Activated naive CD8-positive, alpha-beta T cell treated with anti-CD3 and anti-CD28 coated beads, Interleukin-2, amount 50 U/mL, for 16 hours (primary cell): ENCODE measurements around the gene TEX19.
A peak's percentile ranks its signal among the peaks of the same experiment; 100 is the strongest.

Experiments used
- DNase-seq: peaks from one replicate; pipeline ENCODE4 v3.0.0-alpha.2; 2020; ENCODE audit warnings: low read depth, low spot score

TEX19 gene

GRCh38 chr17:82358465-82359350, at the start of gene TEX19:
TEX19 (plus strand) TSS chr17:82359247; CDS start chr17:82362151, 2,904 bp downstream.
- DNase-seq, result no peak

- DNase-seq, result no peak
Observed at GRCh38 chr17:82309656-82310570, 49.1 kb upstream of the TEX19 start.

- DNase-seq, result no peak
Observed at GRCh38 chr17:82310877-82311276, 48.2 kb upstream of the TEX19 start.

- no peak for DNase-seq
Observed at GRCh38 chr17:82311971-82312370, 47.1 kb upstream of the TEX19 start.

GRCh38 chr17:82313195-82314011, 45.6 kb upstream of the TEX19 start:
- DNase-seq, result no peak

- no peak for DNase-seq
Observed at GRCh38 chr17:82314012-82314726, 44.9 kb upstream of the TEX19 start.

- no peak for DNase-seq
Observed at GRCh38 chr17:82314727-82315605, 44.1 kb upstream of the TEX19 start.

- DNase-seq, result peak; percentile 29
Observed at GRCh38 chr17:82315703-82316358, 43.2 kb upstream of the TEX19 start.

- DNase-seq, result no peak
Observed at GRCh38 chr17:82316651-82317393, 42.2 kb upstream of the TEX19 start.

GRCh38 chr17:82317394-82318168, 41.5 kb upstream of the TEX19 start, which contains the start of gene CD7:
CD7 (minus strand) TSS chr17:82317608; CDS start chr17:82317495, 113 bp downstream.
- DNase-seq, result peak; percentile 55

GRCh38 chr17:82318169-82318498, 40.9 kb upstream of the TEX19 start:
- DNase-seq, result no peak

GRCh38 chr17:82318772-82319606, 40.1 kb upstream of the TEX19 start:
- no peak for DNase-seq

GRCh38 chr17:82319619-82320062, 39.4 kb upstream of the TEX19 start:
- DNase-seq, result no peak

GRCh38 chr17:82320140-82320840, 38.8 kb upstream of the TEX19 start:
- no peak for DNase-seq

- DNase-seq, result peak; percentile 72
Observed at GRCh38 chr17:82320956-82321927, 37.8 kb upstream of the TEX19 start.
